ENCODE data around the gene PDE4D.

DNA sequence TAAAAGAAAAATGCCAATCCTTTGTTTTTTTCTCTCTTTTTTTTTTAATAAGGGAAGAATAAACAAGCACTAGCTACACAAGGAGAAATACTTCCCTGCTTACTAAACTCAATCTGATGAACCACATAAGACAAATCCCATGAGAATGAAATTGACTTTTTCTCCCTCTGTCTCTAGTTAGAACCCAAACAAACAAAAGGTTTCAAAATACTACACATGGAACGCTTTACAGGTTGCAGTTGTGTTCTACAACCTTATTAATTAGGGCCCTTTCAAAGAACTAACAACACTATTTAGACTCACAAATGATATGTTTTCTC lies 124.5 kb downstream of the PDE4D start:
- TF ChIP-seq, protein P1, sequence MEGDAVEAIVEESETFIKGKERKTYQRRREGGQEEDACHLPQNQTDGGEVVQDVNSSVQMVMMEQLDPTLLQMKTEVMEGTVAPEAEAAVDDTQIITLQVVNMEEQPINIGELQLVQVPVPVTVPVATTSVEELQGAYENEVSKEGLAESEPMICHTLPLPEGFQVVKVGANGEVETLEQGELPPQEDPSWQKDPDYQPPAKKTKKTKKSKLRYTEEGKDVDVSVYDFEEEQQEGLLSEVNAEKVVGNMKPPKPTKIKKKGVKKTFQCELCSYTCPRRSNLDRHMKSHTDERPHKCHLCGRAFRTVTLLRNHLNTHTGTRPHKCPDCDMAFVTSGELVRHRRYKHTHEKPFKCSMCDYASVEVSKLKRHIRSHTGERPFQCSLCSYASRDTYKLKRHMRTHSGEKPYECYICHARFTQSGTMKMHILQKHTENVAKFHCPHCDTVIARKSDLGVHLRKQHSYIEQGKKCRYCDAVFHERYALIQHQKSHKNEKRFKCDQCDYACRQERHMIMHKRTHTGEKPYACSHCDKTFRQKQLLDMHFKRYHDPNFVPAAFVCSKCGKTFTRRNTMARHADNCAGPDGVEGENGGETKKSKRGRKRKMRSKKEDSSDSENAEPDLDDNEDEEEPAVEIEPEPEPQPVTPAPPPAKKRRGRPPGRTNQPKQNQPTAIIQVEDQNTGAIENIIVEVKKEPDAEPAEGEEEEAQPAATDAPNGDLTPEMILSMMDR (conservative IDR thresholded peaks at IDR 0.05; ENCODE audit: low read length), result no peak
- TF ChIP-seq EZH2phosphoT487 (IDR thresholded peaks at IDR 0.05; ENCODE audit: borderline replicate concordance, low read depth, low read length), result no peak
